Tibial nerve (tissue), 4 donors: ENCODE data around the gene DLG1.

ENCODE experiments used
- EP300 ChIP-seq, 2 donors: sonication (generic); formaldehyde crosslinking; IDR thresholded peaks; one replicate each; pipeline ENCODE4 v1.6.1; 2017; ENCODE audit warnings: antibody characterized with exemption in 2 of 2, mild to moderate bottlenecking in 1 of 2
- TF ChIP-seq, protein P1 (sequence below), 5 experiments: fragments of 200-600 bp in 3 of 5; fragments of 450-650 bp in 2 of 5; sonication (generic) in 3 of 5; IDR thresholded peaks; one replicate each; pipeline ENCODE4 v1.5.1; 2016 to 2019; ENCODE audit warnings: antibody characterized with exemption in 5 of 5, mild to moderate bottlenecking in 3 of 5, moderate library complexity in 2 of 5

DNA sequence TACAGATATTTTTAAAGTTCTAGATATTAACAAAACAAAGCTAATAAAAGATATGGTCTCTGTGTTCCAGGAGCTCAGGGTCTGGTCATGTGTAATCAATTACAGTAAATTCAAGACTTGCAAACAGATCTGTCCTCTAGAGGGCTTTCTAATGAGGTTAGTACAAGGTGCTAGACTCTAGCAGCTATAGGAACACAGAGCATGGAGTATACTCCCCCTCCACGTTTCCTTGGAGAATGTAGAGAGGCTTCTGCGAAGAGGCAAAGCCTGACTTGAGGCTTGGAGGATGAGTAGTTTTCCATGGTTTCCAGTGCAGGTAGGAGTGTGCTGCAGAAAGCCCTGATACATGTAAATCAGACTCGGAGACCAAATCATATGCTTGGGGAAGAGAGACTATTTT, 32.7 kb upstream of the DLG1 start:
- no peak for TF ChIP-seq EP300 (IDR thresholded peaks at IDR 0.05)
- TF ChIP-seq, protein P1, sequence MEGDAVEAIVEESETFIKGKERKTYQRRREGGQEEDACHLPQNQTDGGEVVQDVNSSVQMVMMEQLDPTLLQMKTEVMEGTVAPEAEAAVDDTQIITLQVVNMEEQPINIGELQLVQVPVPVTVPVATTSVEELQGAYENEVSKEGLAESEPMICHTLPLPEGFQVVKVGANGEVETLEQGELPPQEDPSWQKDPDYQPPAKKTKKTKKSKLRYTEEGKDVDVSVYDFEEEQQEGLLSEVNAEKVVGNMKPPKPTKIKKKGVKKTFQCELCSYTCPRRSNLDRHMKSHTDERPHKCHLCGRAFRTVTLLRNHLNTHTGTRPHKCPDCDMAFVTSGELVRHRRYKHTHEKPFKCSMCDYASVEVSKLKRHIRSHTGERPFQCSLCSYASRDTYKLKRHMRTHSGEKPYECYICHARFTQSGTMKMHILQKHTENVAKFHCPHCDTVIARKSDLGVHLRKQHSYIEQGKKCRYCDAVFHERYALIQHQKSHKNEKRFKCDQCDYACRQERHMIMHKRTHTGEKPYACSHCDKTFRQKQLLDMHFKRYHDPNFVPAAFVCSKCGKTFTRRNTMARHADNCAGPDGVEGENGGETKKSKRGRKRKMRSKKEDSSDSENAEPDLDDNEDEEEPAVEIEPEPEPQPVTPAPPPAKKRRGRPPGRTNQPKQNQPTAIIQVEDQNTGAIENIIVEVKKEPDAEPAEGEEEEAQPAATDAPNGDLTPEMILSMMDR (IDR thresholded peaks at IDR 0.05): no peak
